ENCODE measurements around the gene GXYLT1.

- TF ChIP-seq CTCF (IDR thresholded peaks at IDR 0.05; ENCODE audit: poor library complexity, severe bottlenecking) (no peak), EP300 (conservative IDR thresholded peaks at IDR 0.05; ENCODE audit: poor library complexity, severe bottlenecking) (no peak), MXI1 (conservative IDR thresholded peaks at IDR 0.05; ENCODE audit: poor library complexity, severe bottlenecking) (no peak), RAD21 (conservative IDR thresholded peaks at IDR 0.05) (no peak), REST (IDR thresholded peaks at IDR 0.05; ENCODE audit: borderline replicate concordance) (no peak)
These were observed 19.3 kb downstream of the GXYLT1 start for GRCh38 chr12:42125388-42125767.
